Gastroesophageal sphincter (tissue), 4 donors: ENCODE measurements around the gene ASB2. TPM values are rescaled to one million over a fixed set of nuclear protein-coding genes. Genes with fewer than 3 reads are reported as not detected.

Source experiments
- ATAC-seq: fragments of 150-250 bp; one replicate; pipeline ENCODE4 v1.9.1; 2016; ENCODE audit warnings: mild to moderate bottlenecking, moderate library complexity
- H3K27ac ChIP-seq, 4 donors: fragments of 200-600 bp; sonication (generic) in 3 of 4; 1 replicate in 3 of 4; 2 replicates in 1 of 4; pipeline ENCODE4 v1.5.1; 2016 to 2019
- H3K27me3 ChIP-seq: fragments of 200-600 bp; sonication (generic); one replicate; pipeline ENCODE4 v1.5.1; 2019
- H3K36me3 ChIP-seq, 2 donors: fragments of 200-600 bp; sonication (generic); one replicate each; pipeline ENCODE4 v1.5.1; 2019; ENCODE audit warnings: control low read depth in 1 of 2
- H3K4me1 ChIP-seq, 3 donors: fragments of 200-600 bp; sonication (generic); 1 replicate in 2 of 3; 2 replicates in 1 of 3; pipeline ENCODE4 v1.5.1; 2016 to 2019; ENCODE audit warnings: control low read depth in 2 of 3
- H3K4me3 ChIP-seq, 2 donors: fragments of 200-600 bp; sonication (generic); one replicate each; pipeline ENCODE4 v1.5.1; 2019; ENCODE audit warnings: mild to moderate bottlenecking in 1 of 2, moderate library complexity in 1 of 2
- H3K9me3 ChIP-seq, 3 donors: fragments of 200-600 bp; sonication (generic); one replicate each; pipeline ENCODE4 v1.5.1; 2017 to 2019; ENCODE audit warnings: control low read depth in 2 of 3
- CTCF ChIP-seq, 4 experiments: fragments of 200-600 bp in 2 of 4; fragments of 450-650 bp in 2 of 4; sonication (generic) in 1 of 4; IDR thresholded peaks; one replicate each; pipeline ENCODE4 v1.5.1; 2017 to 2019; ENCODE audit warnings: antibody characterized with exemption in 4 of 4, mild to moderate bottlenecking in 2 of 4, moderate library complexity in 2 of 4
- EP300 ChIP-seq: sonication (generic); formaldehyde crosslinking; IDR thresholded peaks from one replicate; pipeline ENCODE4 v1.6.1; 2017; ENCODE audit warnings: antibody characterized with exemption, mild to moderate bottlenecking
- POLR2A ChIP-seq, 2 donors: fragments of 450-650 bp; IDR thresholded peaks; one replicate each; pipeline ENCODE4 v1.6.1; 2017; ENCODE audit warnings: antibody characterized with exemption in 2 of 2, mild to moderate bottlenecking in 2 of 2, moderate library complexity in 1 of 2
- POLR2AphosphoS5 ChIP-seq: sonication (generic); formaldehyde crosslinking; IDR thresholded peaks from one replicate; pipeline ENCODE4 v1.6.1; 2017; ENCODE audit warnings: antibody characterized with exemption
- WGBS, 2 donors: methylation state at CpG; one replicate each; pipeline ENCODE4 v1.1.5; 2018; ENCODE audit warnings: low coverage in 1 of 2; 5-methylcytosine and 5-hydroxymethylcytosine counted together
- total RNA-seq, 4 donors: library from RNA; depleted of rRNA; stranded (reverse); fragments of >200 nt; gene quantifications; one replicate each; pipeline ENCODE4 v1.1.0, GENCODE V29; 2016

The ASB2 gene
- total RNA-seq, 4 donors from 2014 or later = 118 to 208 (median 120) TPM

GRCh38 chr14:93925374-93925895 lies 50.9 kb downstream of the ASB2 start:
- no peaks in the 10 kb centered on the region for H3K9me3 ChIP-seq
- no peak overlapping the region for H3K27ac ChIP-seq
- peaks cover 0 to 5% of the 10 kb centered on the region in 2 donors for H3K36me3 ChIP-seq
- no peak for TF ChIP-seq EP300
- no peak for TF ChIP-seq POLR2AphosphoS5
- no peak for TF ChIP-seq CTCF (IDR thresholded peaks at IDR 0.05)
- TF ChIP-seq POLR2A (IDR thresholded peaks at IDR 0.05) = no peak
- peaks cover 0 to 12% (median 0%) of the 10 kb centered on the region in 3 donors for H3K4me1 ChIP-seq
- H3K4me3 ChIP-seq = no peak overlapping the region
- H3K27me3 ChIP-seq = no peaks in the 10 kb centered on the region
- no peak for ATAC-seq
- WGBS, 2 donors = 98 to 100% methylated on average over 1 to 8 of the region's 13 CpGs

DNA sequence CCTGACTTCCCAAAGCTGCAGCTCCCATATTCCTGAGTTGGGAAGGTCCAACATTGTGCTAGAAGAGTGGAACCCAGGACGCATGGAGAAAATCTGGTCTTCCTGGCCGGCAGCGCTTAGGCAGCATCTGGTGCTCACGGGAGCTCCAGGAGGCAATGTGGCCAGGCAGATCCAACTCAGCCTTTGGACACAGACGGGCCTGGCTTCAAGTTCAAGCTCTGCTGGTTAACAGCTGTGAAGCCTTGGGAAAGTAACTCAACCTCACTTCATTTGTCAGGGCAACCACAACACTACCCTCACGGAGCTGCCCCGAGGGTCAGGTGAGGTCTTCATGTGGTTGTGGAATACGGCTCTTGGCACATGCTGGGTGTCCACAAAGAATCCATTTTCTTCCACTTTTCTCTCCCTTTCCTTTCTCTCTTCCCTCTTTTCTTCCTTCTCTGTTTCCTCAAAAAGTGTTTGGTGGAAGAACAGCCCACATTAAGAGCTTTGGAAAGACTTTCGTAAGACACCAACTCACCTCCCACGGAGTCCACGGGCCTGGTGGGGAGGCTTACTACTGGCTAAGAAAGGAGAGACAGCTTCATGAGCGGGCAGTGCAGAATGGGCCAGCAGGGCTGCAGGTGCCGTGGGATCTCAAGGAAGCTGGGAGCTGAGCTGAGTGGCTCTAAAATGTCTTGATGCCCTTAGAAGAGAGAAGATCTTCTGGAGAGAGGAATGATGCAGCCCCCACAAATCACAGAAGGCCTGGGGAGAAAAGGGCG lies 51.6 kb downstream of the ASB2 start:
- H3K4me1 ChIP-seq = peaks cover 0 to 12% (median 0%) of the 10 kb centered on the region in 3 donors
- WGBS, 2 donors = 90 to 100% methylated on average over 2 to 5 of the region's 14 CpGs
- no peaks in the 10 kb centered on the region for H3K36me3 ChIP-seq
- no peak for ATAC-seq
- H3K9me3 ChIP-seq = peaks cover 0 to 1% (median 0%) of the 10 kb centered on the region in 3 donors
- H3K4me3 ChIP-seq = no peak overlapping the region
- H3K27me3 ChIP-seq = no peaks in the 10 kb centered on the region
- TF ChIP-seq CTCF (IDR thresholded peaks at IDR 0.05) (no peak), POLR2AphosphoS5 (no peak), EP300 (no peak), POLR2A (IDR thresholded peaks at IDR 0.05) (no peak)
- no peak overlapping the region for H3K27ac ChIP-seq

DNA sequence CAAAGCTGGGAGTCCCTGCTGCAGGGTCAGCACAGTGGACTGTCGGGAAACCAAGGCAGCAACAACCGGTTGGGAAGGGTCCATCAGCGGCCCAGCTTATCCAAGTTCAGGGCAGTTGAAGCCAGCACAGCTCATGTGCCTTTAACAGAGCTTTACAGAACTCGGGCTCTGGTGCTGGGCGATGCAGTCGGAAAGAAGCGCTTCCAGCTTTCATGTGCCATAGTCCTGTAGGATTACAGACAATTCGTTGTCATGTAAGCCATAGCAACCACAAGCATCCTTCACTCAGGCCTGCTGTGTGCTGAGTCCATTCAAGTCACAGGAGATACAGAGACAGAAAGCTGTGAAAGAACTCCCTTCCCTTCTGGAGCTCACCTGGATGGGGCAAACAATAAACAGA lies 52.7 kb downstream of the ASB2 start:
- Histone ChIP-seq H3K27me3 (no peaks in the 10 kb centered on the region), H3K9me3 (peaks cover 0 to 8% (median 0%) of the 10 kb centered on the region in 3 donors), H3K4me1 (peaks cover 0 to 11% (median 0%) of the 10 kb centered on the region in 3 donors), H3K36me3 (no peaks in the 10 kb centered on the region), H3K4me3 (no peak overlapping the region), H3K27ac (no peak overlapping the region)
- TF ChIP-seq POLR2AphosphoS5 (no peak), CTCF (IDR thresholded peaks at IDR 0.05) (no peak), POLR2A (IDR thresholded peaks at IDR 0.05) (no peak), EP300 (no peak)
- 60 to 87% methylated on average over 1 to 6 of the region's 8 CpGs for WGBS, 2 donors
- ATAC-seq = no peak

DNA sequence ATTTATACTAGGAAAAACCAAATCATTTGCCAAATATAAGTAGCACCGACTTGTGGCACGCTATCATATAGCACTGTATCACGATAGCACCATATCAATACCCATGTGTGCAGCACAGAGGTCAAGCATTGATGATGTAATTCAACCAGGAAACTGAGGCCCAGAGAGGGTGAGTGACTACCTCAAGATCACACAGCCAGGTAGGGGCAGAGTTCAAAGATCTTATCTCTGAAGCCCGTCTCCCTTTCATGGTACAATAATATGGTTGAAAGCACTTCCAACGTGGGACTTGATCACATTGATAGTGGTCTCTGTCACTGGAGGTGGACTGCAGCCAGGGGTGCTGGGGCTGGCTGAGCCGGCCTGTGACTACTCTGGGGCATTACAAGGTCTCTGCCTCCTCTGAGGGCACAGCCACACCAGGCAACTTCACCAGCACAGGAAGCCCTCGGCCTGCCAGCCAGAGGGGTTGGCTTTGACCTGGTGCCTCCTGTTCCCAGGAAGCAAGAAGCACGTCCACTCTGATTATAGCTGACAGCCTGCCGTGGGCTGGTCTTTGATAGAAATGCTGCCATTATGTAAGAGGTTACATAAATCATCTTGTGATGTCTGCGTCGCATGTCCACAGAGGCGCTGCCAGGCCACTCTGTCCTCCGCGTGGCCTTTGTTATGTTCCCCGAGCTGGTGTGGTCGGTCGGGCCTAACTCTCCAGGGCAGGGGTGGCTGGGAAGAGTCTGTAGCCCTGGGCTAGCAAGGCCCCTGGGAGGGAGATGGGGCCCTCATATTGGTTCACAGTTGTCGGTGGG lies 55.2 kb downstream of the ASB2 start:
- 74 to 85% methylated on average over 5 to 7 of the region's 18 CpGs for WGBS, 2 donors
- no peak for TF ChIP-seq EP300
- no peak for TF ChIP-seq CTCF (IDR thresholded peaks at IDR 0.05)
- TF ChIP-seq POLR2AphosphoS5 = no peak
- TF ChIP-seq POLR2A (IDR thresholded peaks at IDR 0.05) = no peak
- Histone ChIP-seq H3K27ac (no peak overlapping the region), H3K4me1 (no peaks in the 10 kb centered on the region), H3K4me3 (no peak overlapping the region), H3K9me3 (peaks cover 0 to 8% (median 0%) of the 10 kb centered on the region in 3 donors), H3K27me3 (no peaks in the 10 kb centered on the region), H3K36me3 (no peaks in the 10 kb centered on the region)
- ATAC-seq = no peak
